Adrenal gland (tissue), 12 donors: ENCODE measurements around the gene PDRG1. TPM values are rescaled to one million over a fixed set of nuclear protein-coding genes. Genes with fewer than 3 reads are reported as not detected.

Source experiments
- DNase-seq, 7 donors: peaks; one replicate each; pipeline ENCODE4 v3.0.0-alpha.2; 2019 to 2020
- H3K27ac ChIP-seq, 5 donors: fragments of 200-600 bp; sonication (generic) in 4 of 5; 1 replicate in 3 of 5; 2 replicates in 2 of 5; pipeline versions ENCODE4 v1.5.1 to v1.8.0; 2016 to 2020; ENCODE audit warnings: mild to moderate bottlenecking in 1 of 5
- H3K27me3 ChIP-seq: fragments of 200-600 bp; 2 replicates; pipeline ENCODE4 v1.8.0; 2021
- H3K36me3 ChIP-seq, 2 donors: fragments of 200-600 bp; replicated peaks in 1 of 2; 1 replicate in 1 of 2; 2 replicates in 1 of 2; pipeline versions ENCODE4 v1.5.1 to v1.8.0; 2018 to 2022
- H3K4me1 ChIP-seq, 2 donors: fragments of 200-600 bp; replicated peaks in 1 of 2; 1 replicate in 1 of 2; 2 replicates in 1 of 2; pipeline versions ENCODE4 v1.5.1 to v1.8.0; 2018 to 2021
- H3K4me3 ChIP-seq, 4 donors: fragments of 200-600 bp; sonication (generic) in 3 of 4; one replicate each; pipeline ENCODE4 v1.5.1; 2016 to 2018
- H3K9me3 ChIP-seq, 3 donors: fragments of 200-600 bp; sonication (generic) in 1 of 3; replicated peaks in 1 of 3; 1 replicate in 2 of 3; 2 replicates in 1 of 3; pipeline versions ENCODE4 v1.5.1 to v1.8.0; 2016 to 2021
- POLR2A ChIP-seq, 2 donors: fragments of 450-650 bp; IDR thresholded peaks; one replicate each; pipeline ENCODE4 v1.6.1; 2017; ENCODE audit warnings: antibody characterized with exemption in 2 of 2, mild to moderate bottlenecking in 2 of 2, moderate library complexity in 1 of 2
- WGBS, 4 donors: extraction: QIAGEN DNeasy Blood & Tissue Kit in 2 of 4; methylation state at CpG; one replicate each; pipeline versions ENCODE4 v1.1.5 to v1.1.7; 2013 to 2017; 5-methylcytosine and 5-hydroxymethylcytosine counted together
- intact Hi-C, 2 donors: fragments of 100-400 bp; cut with DNase I; formaldehyde crosslinking; loops; one replicate each; pipeline versions ENCODE4 v1.14.1 to v1.15.0; 2022 to 2023
- polyA plus RNA-seq, 3 donors: library from polyadenylated mRNA; stranded (reverse); fragments of 200-250 nt in 2 of 3; fragments of 350-450 nt in 1 of 3; fragmentation: Illumina TruSeq in 1 of 3; extraction: RNeasy Lipid Tissue Mini Kit (QIAGEN cat#74804) in 1 of 3; gene quantifications; one replicate each; pipeline ENCODE4 v1.2.3, GENCODE V29; 2013 to 2014
- total RNA-seq, 9 donors: library from RNA; depleted of rRNA in 4 of 9; stranded (reverse); fragments of >200 nt in 4 of 9; fragments of 120-200 nt in 1 of 9; fragmentation: NEBNext Ultra II Directional in 1 of 9; extraction: Animal tissue kit (Norgen Biotek cat#: 25700) in 1 of 9; gene quantifications; one replicate each; pipeline versions ENCODE4 v1.1.0 to v1.2.4, GENCODE V29; 2013 to 2023
- TF ChIP-seq, protein P1 (sequence below), 6 experiments: fragments of 450-650 bp in 4 of 6; fragments of 200-600 bp in 2 of 6; sonication (generic) in 1 of 6; IDR thresholded peaks; 1 replicate in 5 of 6; 2 replicates in 1 of 6; pipeline versions ENCODE4 v1.5.1 to v1.8.0; 2016 to 2021; ENCODE audit warnings: antibody characterized with exemption in 6 of 6, mild to moderate bottlenecking in 2 of 6, moderate library complexity in 1 of 6
- donor health status: healthy with polysubstance abuse.
- donor health status: Bipolar disorder and iron deficiency.
- donor health status: DM: yes; HTN: yes; CAD: no.
- donor health status: DM: no; HTN: no; CAD: no.
- donor health status: DM: no; HTN: no; CAD: no.
- donor health status: DM: yes; HTN: yes; CAD: no.

Gene PDRG1
- total and polyA plus RNA-seq, 12 donors, result 5.1 to 27.5 (median 14.2) TPM

DNA sequence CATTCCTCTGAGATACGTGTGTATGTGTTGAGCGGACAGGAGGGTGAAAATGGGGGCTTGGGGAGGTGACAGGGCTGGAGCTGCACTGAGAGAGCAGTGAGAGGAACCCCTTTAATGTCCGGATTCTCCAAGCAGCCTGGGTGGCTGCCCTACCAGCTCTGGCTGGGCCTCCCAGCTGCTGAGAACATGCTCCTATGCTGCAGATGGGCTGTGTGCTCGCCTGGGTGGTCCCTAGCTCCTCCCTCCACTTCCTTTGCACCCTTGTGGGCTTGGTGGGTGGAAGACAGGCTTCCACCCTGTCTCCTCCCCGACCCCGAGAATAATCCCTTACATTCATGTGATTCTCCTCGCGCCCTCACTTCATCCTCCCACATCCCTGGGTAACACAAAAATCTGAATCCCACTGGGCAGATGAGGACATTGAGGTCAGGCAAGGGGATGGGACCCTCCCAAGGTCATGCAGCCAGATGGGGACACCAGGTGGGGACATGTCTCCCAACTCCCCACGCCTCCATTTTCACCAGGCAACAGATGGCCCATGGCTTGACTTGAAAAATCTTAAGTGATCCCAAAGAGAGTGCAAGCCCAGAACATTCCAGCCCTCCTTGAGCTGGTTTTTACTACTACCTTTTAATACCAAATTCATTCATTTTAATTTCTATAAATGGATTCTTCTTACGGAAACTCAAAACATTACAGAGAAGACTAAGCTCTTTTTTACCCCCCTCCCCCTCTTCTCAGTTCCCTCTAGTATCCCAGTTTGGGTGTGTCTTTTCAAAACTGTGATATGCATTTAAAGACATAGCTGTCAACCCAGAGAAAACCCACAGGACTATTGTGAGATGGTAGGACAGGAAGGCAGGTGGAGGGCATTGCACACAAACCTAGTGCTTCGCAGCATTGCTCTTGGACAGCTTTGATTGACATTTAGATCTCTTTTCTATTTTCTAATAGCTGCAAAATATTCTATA, 5.0 kb upstream of the PDRG1 start:
- Histone ChIP-seq H3K9me3 (no peaks in the 10 kb centered on the region), H3K4me1 (no peaks in the 10 kb centered on the region), H3K27ac (no peak overlapping the region), H3K4me3 (no peak overlapping the region), H3K27me3 (no peaks in the 10 kb centered on the region), H3K36me3 (no peaks in the 10 kb centered on the region)
- DNase-seq, result no peak
- TF ChIP-seq, protein P1, sequence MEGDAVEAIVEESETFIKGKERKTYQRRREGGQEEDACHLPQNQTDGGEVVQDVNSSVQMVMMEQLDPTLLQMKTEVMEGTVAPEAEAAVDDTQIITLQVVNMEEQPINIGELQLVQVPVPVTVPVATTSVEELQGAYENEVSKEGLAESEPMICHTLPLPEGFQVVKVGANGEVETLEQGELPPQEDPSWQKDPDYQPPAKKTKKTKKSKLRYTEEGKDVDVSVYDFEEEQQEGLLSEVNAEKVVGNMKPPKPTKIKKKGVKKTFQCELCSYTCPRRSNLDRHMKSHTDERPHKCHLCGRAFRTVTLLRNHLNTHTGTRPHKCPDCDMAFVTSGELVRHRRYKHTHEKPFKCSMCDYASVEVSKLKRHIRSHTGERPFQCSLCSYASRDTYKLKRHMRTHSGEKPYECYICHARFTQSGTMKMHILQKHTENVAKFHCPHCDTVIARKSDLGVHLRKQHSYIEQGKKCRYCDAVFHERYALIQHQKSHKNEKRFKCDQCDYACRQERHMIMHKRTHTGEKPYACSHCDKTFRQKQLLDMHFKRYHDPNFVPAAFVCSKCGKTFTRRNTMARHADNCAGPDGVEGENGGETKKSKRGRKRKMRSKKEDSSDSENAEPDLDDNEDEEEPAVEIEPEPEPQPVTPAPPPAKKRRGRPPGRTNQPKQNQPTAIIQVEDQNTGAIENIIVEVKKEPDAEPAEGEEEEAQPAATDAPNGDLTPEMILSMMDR (IDR thresholded peaks at IDR 0.05), result no peak
- TF ChIP-seq POLR2A (IDR thresholded peaks at IDR 0.05), result no peak
- 31 to 48% (median 44%) methylated on average over 11 of the region's 11 CpGs for WGBS, 4 donors
- intact Hi-C loops, result no loop called here

DNA sequence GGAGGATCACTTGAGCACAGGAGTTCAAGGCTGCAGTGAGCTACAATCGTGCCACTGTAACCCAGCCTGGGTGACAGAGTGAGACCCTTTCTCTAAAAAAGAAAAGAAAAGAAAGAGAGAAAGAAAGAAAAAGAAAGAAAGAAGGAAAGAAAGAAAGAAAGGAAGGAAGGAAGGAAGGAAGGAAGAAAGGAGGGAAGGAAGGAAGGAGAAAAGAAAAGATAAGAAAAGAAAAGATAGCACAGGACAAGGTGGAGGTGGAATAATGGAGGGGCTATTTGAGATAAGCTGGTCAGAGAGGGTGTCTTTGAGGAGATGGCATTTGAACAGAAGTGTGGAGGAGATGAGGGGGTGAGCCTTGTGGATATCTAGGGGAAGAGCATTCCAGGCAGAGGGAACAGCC, 2.7 kb upstream of the PDRG1 start:
- intact Hi-C loops, result loop anchor here (5.0 kb wide), 1 partner anchor 102 kb away; no protein-coding TSS in a partner anchor
- Histone ChIP-seq H3K27ac (no peak overlapping the region), H3K4me1 (peaks cover 8 to 10% of the 10 kb centered on the region in 2 donors), H3K36me3 (no peaks in the 10 kb centered on the region), H3K27me3 (no peaks in the 10 kb centered on the region), H3K9me3 (no peaks in the 10 kb centered on the region), H3K4me3 (no peak overlapping the region)
- no peak for DNase-seq
- TF ChIP-seq, protein P1 (IDR thresholded peaks at IDR 0.05), result no peak
- 51 to 79% (median 60%) methylated on average over 1 of the region's 1 CpG for WGBS, 4 donors

DNA sequence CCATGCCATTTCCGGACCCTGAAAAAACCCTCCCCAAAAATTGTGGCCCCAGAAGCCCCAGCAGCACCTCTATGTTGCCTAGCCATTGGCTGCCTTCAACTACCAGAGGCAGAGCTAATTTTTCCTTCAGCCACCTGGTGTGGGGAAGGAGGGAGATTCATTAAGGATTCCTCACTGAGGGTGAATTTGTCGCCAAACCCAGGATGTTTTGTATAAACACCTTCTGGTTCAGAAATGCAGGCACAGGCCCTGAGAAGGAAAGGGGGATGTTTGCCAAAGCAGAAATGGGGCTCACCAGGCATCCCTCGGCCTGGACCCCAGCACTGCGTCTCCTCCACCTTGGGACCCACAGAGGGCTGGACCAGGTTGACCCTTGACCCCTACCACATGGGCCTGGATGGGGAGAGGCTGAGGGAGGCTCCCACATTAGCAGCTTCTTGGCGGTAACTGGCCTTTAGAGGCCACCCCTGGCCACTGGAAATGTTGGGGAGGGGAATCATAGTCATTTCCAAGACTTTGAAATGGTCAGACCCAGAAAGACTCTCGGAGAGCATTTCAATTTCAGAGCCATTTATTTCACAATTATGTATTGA, 1.8 kb upstream of the PDRG1 start:
- H3K27ac ChIP-seq, result no peak overlapping the region
- TF ChIP-seq, protein P1 (IDR thresholded peaks at IDR 0.05), result no peak
- no peak for TF ChIP-seq POLR2A (IDR thresholded peaks at IDR 0.05)
- H3K27me3 ChIP-seq, result no peaks in the 10 kb centered on the region
- H3K36me3 ChIP-seq, result peaks cover 0 to 6% of the 10 kb centered on the region in 2 donors
- DNase-seq, result no peak
- H3K4me3 ChIP-seq, result no peak overlapping the region
- no peaks in the 10 kb centered on the region for H3K9me3 ChIP-seq
- intact Hi-C loops, result loop anchor here (5.0 kb wide), 1 partner anchor 101 kb away; no protein-coding TSS in a partner anchor
- peaks cover 8 to 10% of the 10 kb centered on the region in 2 donors for H3K4me1 ChIP-seq
- WGBS, 4 donors, result 69 to 79% (median 73%) methylated on average over 5 to 6 of the region's 6 CpGs

DNA sequence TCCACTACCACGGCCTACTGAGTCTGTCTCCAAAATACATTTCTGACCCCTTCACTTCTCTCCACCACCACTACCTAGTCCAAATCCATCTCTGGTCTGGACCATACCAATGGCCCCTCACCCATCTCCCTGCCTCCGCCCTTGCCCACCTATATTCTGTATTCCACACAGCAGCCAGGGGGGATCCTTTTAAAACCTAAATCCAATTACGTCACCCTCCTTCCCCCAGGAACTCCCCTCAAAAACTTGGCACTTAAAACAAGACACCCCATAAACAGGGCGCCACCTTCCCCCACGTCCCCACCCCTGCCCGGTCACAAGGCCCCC, 680 bp downstream of the PDRG1 start:
- H3K27me3 ChIP-seq, result no peaks in the 10 kb centered on the region
- 2 to 8% (median 5%) methylated on average over 6 of the region's 6 CpGs for WGBS, 4 donors
- DNase-seq, result no peak
- H3K9me3 ChIP-seq, result no peaks in the 10 kb centered on the region
- H3K27ac ChIP-seq, result peak overlapping the region in 2 of 5 donors; percentile 59 to 84
- TF ChIP-seq POLR2A (IDR thresholded peaks at IDR 0.05), result no peak
- TF ChIP-seq, protein P1 (IDR thresholded peaks at IDR 0.05), result no peak
- H3K4me1 ChIP-seq, result peaks cover 8 to 10% of the 10 kb centered on the region in 2 donors
- peak overlapping the region; percentile 72 to 96 (median 75) for H3K4me3 ChIP-seq
- intact Hi-C loops, result loop anchor here (5.0 kb wide), 1 partner anchor 99 kb away; no protein-coding TSS in a partner anchor
- peaks cover 0 to 31% of the 10 kb centered on the region in 2 donors for H3K36me3 ChIP-seq
